22Rv1 (cell line): ENCODE data around the gene ZNF432.

Experiments used
- ZFX ChIP-seq: fragments of 450-650 bp; IDR thresholded peaks from 2 replicates; pipeline ENCODE4 v1.6.1; 2017; ENCODE audit warnings: antibody characterized with exemption, borderline replicate concordance
- TF ChIP-seq, protein P1 (sequence below): fragments of 450-650 bp; IDR thresholded peaks from 2 replicates; pipeline ENCODE4 v1.5.1; 2017; ENCODE audit warnings: mild to moderate bottlenecking

GRCh38 chr19:52007806-52008557 lies 40.7 kb downstream of the ZNF432 start, which contains the start of gene ZNF615:
- TF ChIP-seq, protein P1, sequence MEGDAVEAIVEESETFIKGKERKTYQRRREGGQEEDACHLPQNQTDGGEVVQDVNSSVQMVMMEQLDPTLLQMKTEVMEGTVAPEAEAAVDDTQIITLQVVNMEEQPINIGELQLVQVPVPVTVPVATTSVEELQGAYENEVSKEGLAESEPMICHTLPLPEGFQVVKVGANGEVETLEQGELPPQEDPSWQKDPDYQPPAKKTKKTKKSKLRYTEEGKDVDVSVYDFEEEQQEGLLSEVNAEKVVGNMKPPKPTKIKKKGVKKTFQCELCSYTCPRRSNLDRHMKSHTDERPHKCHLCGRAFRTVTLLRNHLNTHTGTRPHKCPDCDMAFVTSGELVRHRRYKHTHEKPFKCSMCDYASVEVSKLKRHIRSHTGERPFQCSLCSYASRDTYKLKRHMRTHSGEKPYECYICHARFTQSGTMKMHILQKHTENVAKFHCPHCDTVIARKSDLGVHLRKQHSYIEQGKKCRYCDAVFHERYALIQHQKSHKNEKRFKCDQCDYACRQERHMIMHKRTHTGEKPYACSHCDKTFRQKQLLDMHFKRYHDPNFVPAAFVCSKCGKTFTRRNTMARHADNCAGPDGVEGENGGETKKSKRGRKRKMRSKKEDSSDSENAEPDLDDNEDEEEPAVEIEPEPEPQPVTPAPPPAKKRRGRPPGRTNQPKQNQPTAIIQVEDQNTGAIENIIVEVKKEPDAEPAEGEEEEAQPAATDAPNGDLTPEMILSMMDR = no peak
- TF ChIP-seq ZFX = no peak
